BE2C (cell line): ENCODE data around the gene CHGA.

Source experiments
- DNase-seq: peaks from one replicate; pipeline ENCODE4 v3.0.0-alpha.2; 2020
- H3K27me3 ChIP-seq: fragments of 250-450 bp; sonication (Bioruptor Pico); 2 replicates; pipeline ENCODE4 v1.5.1; 2020; ENCODE audit warnings: mild to moderate bottlenecking
- H3K36me3 ChIP-seq: fragments of 250-450 bp; sonication (Bioruptor Pico); 2 replicates; pipeline ENCODE4 v1.5.1; 2020; ENCODE audit warnings: mild to moderate bottlenecking
- H3K4me1 ChIP-seq: fragments of 250-450 bp; sonication (Bioruptor Pico); 2 replicates; pipeline ENCODE4 v1.5.1; 2020
- H3K4me3 ChIP-seq: 2 replicates; pipeline ENCODE4 v1.5.1; 2011; ENCODE audit warnings: low read depth, low read length
- H3K9me3 ChIP-seq: fragments of 250-450 bp; sonication (Bioruptor Pico); 2 replicates; pipeline ENCODE4 v1.5.1; 2020
- CTCF ChIP-seq: IDR thresholded peaks from 2 replicates; pipeline ENCODE4 v1.5.1; 2012; ENCODE audit warnings: mild to moderate bottlenecking, low read depth, low read length

CHGA gene

DNA sequence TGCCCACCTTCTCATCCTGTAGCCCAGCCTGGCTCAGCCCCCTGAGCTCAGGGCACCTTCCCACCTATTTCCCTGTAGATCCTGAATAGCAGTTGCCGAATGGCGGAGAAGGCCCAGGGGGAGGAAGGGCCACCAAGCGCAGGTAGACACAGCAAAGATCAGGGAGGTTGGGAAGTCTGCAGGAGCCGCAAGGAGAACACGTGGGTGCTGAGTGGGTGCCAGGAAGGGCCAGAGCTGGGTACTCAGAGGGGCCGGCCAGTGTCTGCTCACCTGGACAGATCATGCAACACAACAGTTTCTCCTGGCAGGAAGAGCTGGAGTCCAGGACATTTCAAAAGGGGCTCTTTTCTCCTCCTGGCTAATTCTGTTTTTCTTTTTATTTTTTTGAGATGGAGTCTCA lies 30.6 kb downstream of the CHGA start:
- Histone ChIP-seq H3K4me1 (peaks cover 31% of the 10 kb centered on the region), H3K36me3 (peaks cover 40% of the 10 kb centered on the region), H3K27me3 (no peaks in the 10 kb centered on the region), H3K4me3 (no peak overlapping the region), H3K9me3 (no peaks in the 10 kb centered on the region)
- no peak for TF ChIP-seq CTCF
- no peak for DNase-seq

GRCh38 chr14:92954933-92955332 lies 32.0 kb downstream of the CHGA start:
- TF ChIP-seq CTCF: no peak
- H3K4me3 ChIP-seq: no peak overlapping the region
- H3K36me3 ChIP-seq: peaks cover 36% of the 10 kb centered on the region
- DNase-seq: no peak
- no peaks in the 10 kb centered on the region for H3K27me3 ChIP-seq
- H3K9me3 ChIP-seq: no peaks in the 10 kb centered on the region
- H3K4me1 ChIP-seq: peaks cover 44% of the 10 kb centered on the region

DNA sequence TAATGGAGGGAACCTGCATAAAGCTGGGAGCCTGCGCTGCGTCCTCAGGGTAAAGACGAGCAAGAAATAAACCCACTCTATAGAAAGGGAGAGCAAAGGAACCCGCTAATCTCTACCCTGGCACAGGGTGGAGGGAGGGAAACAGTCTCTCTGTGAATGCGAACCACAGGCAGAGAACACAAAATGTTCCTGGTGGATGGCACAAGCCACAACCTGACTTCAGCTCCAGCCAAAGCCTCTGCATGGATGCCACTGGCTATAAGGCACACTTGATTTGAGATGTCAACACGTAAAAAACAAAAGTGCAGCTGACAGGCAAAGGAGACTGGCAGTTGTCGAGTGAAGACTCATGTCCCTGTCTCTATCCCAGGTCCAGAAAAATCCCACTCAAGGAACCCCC lies 32.4 kb downstream of the CHGA start:
- no peak for TF ChIP-seq CTCF
- DNase-seq: no peak
- peaks cover 32% of the 10 kb centered on the region for H3K36me3 ChIP-seq
- no peak overlapping the region for H3K4me3 ChIP-seq
- peaks cover 42% of the 10 kb centered on the region for H3K4me1 ChIP-seq
- no peaks in the 10 kb centered on the region for H3K9me3 ChIP-seq
- no peaks in the 10 kb centered on the region for H3K27me3 ChIP-seq

GRCh38 chr14:92956961-92957360 lies 34.0 kb downstream of the CHGA start:
- no peak for TF ChIP-seq CTCF
- H3K27me3 ChIP-seq: no peaks in the 10 kb centered on the region

GRCh38 chr14:92958373-92959188 lies 35.6 kb downstream of the CHGA start:
- no peaks in the 10 kb centered on the region for H3K27me3 ChIP-seq
- H3K4me1 ChIP-seq: peaks cover 27% of the 10 kb centered on the region
- H3K4me3 ChIP-seq: no peak overlapping the region
- H3K36me3 ChIP-seq: peaks cover 24% of the 10 kb centered on the region
- TF ChIP-seq CTCF: no peak
- no peaks in the 10 kb centered on the region for H3K9me3 ChIP-seq
- DNase-seq: no peak

More at GRCh38 chr14:92956961-92957360, 34.0 kb downstream of the CHGA start:
- DNase-seq: no peak
- H3K4me3 ChIP-seq: no peak overlapping the region
- H3K9me3 ChIP-seq: no peaks in the 10 kb centered on the region
- peaks cover 32% of the 10 kb centered on the region for H3K4me1 ChIP-seq
- peaks cover 29% of the 10 kb centered on the region for H3K36me3 ChIP-seq

GRCh38 chr14:92959189-92959531 lies 36.2 kb downstream of the CHGA start:
- no peaks in the 10 kb centered on the region for H3K27me3 ChIP-seq
- no peak overlapping the region for H3K4me3 ChIP-seq
- no peaks in the 10 kb centered on the region for H3K9me3 ChIP-seq
- no peak for TF ChIP-seq CTCF
- H3K4me1 ChIP-seq: peaks cover 33% of the 10 kb centered on the region
- peaks cover 24% of the 10 kb centered on the region for H3K36me3 ChIP-seq
- DNase-seq: peak; percentile 85
